ENCODE measurements around the gene CCDC12.

The CCDC12 gene

DNA sequence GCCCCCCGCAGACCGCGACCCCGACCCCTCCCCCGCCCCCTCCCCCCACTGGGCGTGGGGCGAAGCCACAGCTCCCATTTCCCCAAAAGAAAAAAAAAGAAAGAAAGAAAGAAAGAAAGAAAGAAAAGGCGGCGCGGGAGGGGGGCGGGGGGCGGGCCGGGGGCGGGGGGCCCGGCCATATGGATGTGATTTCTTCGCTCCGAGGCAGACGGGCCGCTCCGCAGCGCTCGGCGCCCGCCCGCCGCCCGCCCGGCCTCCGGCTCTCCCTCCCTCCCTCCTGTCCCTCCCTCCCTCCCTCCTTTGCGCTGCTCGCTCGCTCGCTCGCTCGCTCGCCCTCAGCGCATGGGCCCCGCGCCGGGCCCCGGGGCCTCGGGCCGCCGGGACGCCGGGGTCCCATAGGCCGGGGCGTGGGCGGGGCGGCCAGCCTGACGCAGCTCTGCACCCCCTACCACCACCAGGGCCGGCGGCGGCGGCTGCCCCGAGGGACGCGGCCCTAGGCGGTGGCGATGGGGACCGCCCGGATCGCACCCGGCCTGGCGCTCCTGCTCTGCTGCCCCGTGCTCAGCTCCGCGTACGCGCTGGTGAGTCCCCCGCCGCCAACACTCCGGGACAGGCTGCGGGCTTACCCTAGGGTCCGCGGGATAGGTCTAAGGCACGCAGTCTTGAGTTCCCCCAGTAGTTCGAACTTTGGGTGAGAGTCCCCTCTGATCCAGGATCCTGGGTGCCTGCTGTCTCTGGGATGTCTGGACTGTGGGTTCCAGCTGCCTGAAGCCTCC is 93.3 kb downstream of the CCDC12 start:
- no peak overlapping the region for H3K9ac ChIP-seq (ENCODE audit: low read depth, low read length)
- H3K27ac ChIP-seq (ENCODE audit: low read length), result no peak overlapping the region
- H3K4me1 ChIP-seq (ENCODE audit: insufficient read depth, low read length), result no peaks in the 10 kb centered on the region
- H3K36me3 ChIP-seq (ENCODE audit: insufficient read depth, low read length), result no peaks in the 10 kb centered on the region
- DNase-seq, result no peak
- no peak overlapping the region for H2AFZ ChIP-seq (ENCODE audit: low read depth, low read length)
- no peaks in the 10 kb centered on the region for H3K79me2 ChIP-seq (ENCODE audit: insufficient read depth, low read length)
- H3K9me3 ChIP-seq (ENCODE audit: insufficient read depth, low read length, severe bottlenecking), result no peaks in the 10 kb centered on the region
- H3K4me3 ChIP-seq (ENCODE audit: low read depth in 1 of 2, low read length in 2 of 2), result no peak overlapping the region
- TF ChIP-seq, protein P1, sequence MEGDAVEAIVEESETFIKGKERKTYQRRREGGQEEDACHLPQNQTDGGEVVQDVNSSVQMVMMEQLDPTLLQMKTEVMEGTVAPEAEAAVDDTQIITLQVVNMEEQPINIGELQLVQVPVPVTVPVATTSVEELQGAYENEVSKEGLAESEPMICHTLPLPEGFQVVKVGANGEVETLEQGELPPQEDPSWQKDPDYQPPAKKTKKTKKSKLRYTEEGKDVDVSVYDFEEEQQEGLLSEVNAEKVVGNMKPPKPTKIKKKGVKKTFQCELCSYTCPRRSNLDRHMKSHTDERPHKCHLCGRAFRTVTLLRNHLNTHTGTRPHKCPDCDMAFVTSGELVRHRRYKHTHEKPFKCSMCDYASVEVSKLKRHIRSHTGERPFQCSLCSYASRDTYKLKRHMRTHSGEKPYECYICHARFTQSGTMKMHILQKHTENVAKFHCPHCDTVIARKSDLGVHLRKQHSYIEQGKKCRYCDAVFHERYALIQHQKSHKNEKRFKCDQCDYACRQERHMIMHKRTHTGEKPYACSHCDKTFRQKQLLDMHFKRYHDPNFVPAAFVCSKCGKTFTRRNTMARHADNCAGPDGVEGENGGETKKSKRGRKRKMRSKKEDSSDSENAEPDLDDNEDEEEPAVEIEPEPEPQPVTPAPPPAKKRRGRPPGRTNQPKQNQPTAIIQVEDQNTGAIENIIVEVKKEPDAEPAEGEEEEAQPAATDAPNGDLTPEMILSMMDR (IDR thresholded peaks at IDR 0.05; ENCODE audit: borderline replicate concordance, extremely low read depth, low read length, poor library complexity, severe bottlenecking), result no peak
- no peak for TF ChIP-seq EZH2 (IDR thresholded peaks at IDR 0.05; ENCODE audit: borderline replicate concordance, low read depth, low read length, severe bottlenecking)
- ATAC-seq (ENCODE audit: insufficient read depth, low read depth), result no peak
- no peaks in the 10 kb centered on the region for H3K27me3 ChIP-seq (ENCODE audit: insufficient read depth, low read length, poor library complexity)
- H4K20me1 ChIP-seq (ENCODE audit: insufficient read depth, low read length), result no peaks in the 10 kb centered on the region
- no peak overlapping the region for H3K4me2 ChIP-seq (ENCODE audit: insufficient read depth, low read length)

DNA sequence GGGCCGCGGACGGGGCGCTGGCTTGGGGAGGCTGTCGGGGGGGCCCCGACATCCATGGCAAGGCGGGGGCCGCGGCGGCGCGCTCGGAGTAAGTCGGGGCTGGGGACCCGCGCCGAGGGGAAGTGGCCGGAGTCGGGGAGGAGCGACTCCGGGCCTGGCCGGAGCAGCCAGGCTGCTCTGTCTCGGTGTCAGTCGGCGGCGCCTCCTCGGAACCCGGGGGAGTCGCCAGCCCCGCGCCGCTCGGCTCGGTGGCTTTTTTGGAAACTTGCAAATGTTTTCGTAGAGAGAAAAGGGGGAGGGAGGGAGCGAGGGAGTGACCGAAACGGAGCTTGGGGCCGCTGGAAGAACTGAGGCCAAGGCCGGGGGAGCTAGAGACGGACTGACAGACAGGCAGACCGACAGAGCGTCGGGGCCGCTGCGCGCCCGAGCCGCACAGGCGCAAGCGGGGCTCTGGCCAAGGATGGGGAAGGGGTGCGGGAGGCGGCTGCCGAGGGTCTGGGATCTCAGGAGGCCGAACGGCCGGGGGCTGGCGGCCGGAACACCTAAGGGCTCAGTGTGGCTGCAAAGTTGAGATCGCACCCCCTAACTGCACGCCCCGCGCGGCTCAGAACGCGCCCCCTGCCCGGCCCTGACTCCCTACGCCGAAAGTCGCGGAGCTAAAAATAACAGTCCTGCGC is 94.0 kb downstream of the CCDC12 start:
- Histone ChIP-seq H3K4me2 (ENCODE audit: insufficient read depth, low read length) (no peak overlapping the region), H3K4me1 (ENCODE audit: insufficient read depth, low read length) (no peaks in the 10 kb centered on the region), H3K9me3 (ENCODE audit: insufficient read depth, low read length, severe bottlenecking) (no peaks in the 10 kb centered on the region), H4K20me1 (ENCODE audit: insufficient read depth, low read length) (no peaks in the 10 kb centered on the region), H3K4me3 (ENCODE audit: low read depth in 1 of 2, low read length in 2 of 2) (no peak overlapping the region), H3K36me3 (ENCODE audit: insufficient read depth, low read length) (no peaks in the 10 kb centered on the region), H2AFZ (ENCODE audit: low read depth, low read length) (no peak overlapping the region), H3K9ac (ENCODE audit: low read depth, low read length) (no peak overlapping the region), H3K79me2 (ENCODE audit: insufficient read depth, low read length) (no peaks in the 10 kb centered on the region), H3K27ac (ENCODE audit: low read length) (no peak overlapping the region), H3K27me3 (ENCODE audit: insufficient read depth, low read length, poor library complexity) (no peaks in the 10 kb centered on the region)
- DNase-seq (no peak), ATAC-seq (ENCODE audit: insufficient read depth, low read depth) (no peak)
- TF ChIP-seq EZH2 (IDR thresholded peaks at IDR 0.05; ENCODE audit: borderline replicate concordance, low read depth, low read length, severe bottlenecking), result no peak
- TF ChIP-seq, protein P1 (IDR thresholded peaks at IDR 0.05; ENCODE audit: borderline replicate concordance, extremely low read depth, low read length, poor library complexity, severe bottlenecking), result no peak

DNA sequence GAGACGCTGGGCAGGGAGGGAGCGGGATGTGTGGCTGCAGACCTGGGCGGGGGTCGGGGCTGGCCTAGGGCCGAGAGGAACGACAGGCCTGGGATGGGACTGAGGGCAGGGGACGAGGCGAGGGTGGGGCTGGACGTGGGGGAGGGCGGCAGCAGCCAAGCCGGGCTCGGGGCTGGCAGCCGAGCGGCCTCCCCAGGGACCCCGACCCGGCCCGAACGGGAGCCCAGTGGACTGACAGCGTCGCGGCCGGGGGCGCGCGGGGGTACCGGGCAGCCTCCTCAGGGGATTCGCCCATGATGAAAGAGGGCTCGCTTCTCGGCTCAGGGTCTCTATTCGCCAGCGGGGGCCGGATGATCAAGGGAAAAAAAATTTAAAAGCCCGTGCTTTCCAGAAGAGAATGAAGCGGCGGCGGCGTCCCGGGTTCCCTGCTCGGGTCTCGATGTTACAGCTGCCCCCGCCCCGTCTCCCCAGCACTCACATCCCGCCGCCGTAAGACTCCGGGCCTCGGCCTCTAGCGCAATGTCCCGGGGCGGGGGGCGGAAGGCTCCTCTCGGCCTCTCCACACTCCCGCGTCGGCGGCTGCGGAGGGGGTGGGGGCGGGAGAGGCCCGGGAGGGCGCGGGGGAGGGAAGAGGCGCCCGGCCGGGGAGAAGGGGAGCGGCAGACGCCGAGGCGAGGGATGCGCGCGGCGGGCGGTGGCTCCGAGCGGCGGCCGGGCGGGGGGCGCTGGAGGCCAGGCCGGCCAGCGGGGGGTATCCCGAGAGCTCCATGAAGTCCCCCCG is 94.8 kb downstream of the CCDC12 start:
- ATAC-seq (ENCODE audit: insufficient read depth, low read depth), result no peak
- no peaks in the 10 kb centered on the region for H3K36me3 ChIP-seq (ENCODE audit: insufficient read depth, low read length)
- no peak for DNase-seq
- no peak overlapping the region for H3K27ac ChIP-seq (ENCODE audit: low read length)
- no peak overlapping the region for H3K9ac ChIP-seq (ENCODE audit: low read depth, low read length)
- H4K20me1 ChIP-seq (ENCODE audit: insufficient read depth, low read length), result no peaks in the 10 kb centered on the region
- no peak for TF ChIP-seq EZH2 (IDR thresholded peaks at IDR 0.05; ENCODE audit: borderline replicate concordance, low read depth, low read length, severe bottlenecking)
- TF ChIP-seq, protein P1 (IDR thresholded peaks at IDR 0.05; ENCODE audit: borderline replicate concordance, extremely low read depth, low read length, poor library complexity, severe bottlenecking), result no peak
- H3K4me1 ChIP-seq (ENCODE audit: insufficient read depth, low read length), result no peaks in the 10 kb centered on the region
- H3K9me3 ChIP-seq (ENCODE audit: insufficient read depth, low read length, severe bottlenecking), result no peaks in the 10 kb centered on the region
- no peak overlapping the region for H3K4me3 ChIP-seq (ENCODE audit: low read depth in 1 of 2, low read length in 2 of 2)
- H3K4me2 ChIP-seq (ENCODE audit: insufficient read depth, low read length), result no peak overlapping the region
- H3K27me3 ChIP-seq (ENCODE audit: insufficient read depth, low read length, poor library complexity), result no peaks in the 10 kb centered on the region
- no peaks in the 10 kb centered on the region for H3K79me2 ChIP-seq (ENCODE audit: insufficient read depth, low read length)
- no peak overlapping the region for H2AFZ ChIP-seq (ENCODE audit: low read depth, low read length)

Data from DND-41 (cell line).